BLaER1 treated with 17β-estradiol and CSF1 and Interleukin-3, amounts not matched to agents 10 nM and 100 nM (cell line): Measurements from ENCODE around the gene NHEJ1.

Experiments used
- H3K27ac ChIP-seq, 11 experiments: shearing (Covaris generic); formaldehyde crosslinking; 2 replicates each; pipeline ENCODE4 v1.8.1; 2022
- H3K27me3 ChIP-seq, 11 experiments: shearing (Covaris generic); formaldehyde crosslinking; 2 replicates each; pipeline ENCODE4 v1.8.1; 2022
- H3K36me3 ChIP-seq, 11 experiments: shearing (Covaris generic); formaldehyde crosslinking; 2 replicates each; pipeline ENCODE4 v1.8.1; 2022
- H3K4me1 ChIP-seq, 10 experiments: shearing (Covaris generic); formaldehyde crosslinking; 2 replicates each; pipeline ENCODE4 v1.8.1; 2022
- H3K4me2 ChIP-seq, 11 experiments: shearing (Covaris generic); formaldehyde crosslinking; 2 replicates each; pipeline ENCODE4 v1.8.1; 2022
- H3K4me3 ChIP-seq, 10 experiments: shearing (Covaris generic); formaldehyde crosslinking; 2 replicates each; pipeline ENCODE4 v1.8.1; 2022
- H3K9ac ChIP-seq, 11 experiments: shearing (Covaris generic); formaldehyde crosslinking; 2 replicates each; pipeline ENCODE4 v1.8.1; 2022
- H3K9me3 ChIP-seq, 11 experiments: shearing (Covaris generic); formaldehyde crosslinking; replicated peaks in 1 of 11; 2 replicates each; pipeline ENCODE4 v1.8.1; 2022
- H4K20me1 ChIP-seq, 11 experiments: shearing (Covaris generic); formaldehyde crosslinking; 2 replicates each; pipeline ENCODE4 v1.8.1; 2022
- Cebpa-rat ChIP-seq, 11 experiments: shearing (Covaris generic); IDR thresholded peaks; 2 replicates each; pipeline ENCODE4 v1.8.1; 2022

NHEJ1 gene

DNA sequence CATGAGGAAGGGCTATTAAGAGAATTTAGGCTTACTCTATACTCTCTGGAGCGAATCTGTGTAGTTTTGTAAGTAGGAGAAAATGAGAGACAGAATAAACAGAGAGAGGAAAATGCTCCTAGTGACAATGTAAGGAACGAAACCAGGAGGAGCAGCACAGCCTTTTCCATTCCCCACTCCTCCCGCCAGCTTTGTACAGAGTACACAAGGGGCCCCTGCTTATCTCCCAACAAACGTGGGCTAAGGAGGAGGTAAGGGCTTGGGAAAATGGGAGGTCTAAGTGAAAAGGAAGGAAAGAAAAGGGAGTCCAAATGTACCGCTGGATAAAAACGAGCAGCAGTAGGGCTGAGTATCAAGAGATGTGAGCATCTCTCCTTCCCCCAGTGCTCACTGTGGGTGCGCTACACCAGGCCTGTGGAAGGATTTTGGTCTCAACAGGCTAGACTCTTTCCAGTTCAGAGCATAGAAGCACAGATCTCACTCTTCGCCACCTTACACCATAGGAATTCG is 87.8 kb downstream of the NHEJ1 start:
- no peaks in the 10 kb centered on the region; a peak in 1 of 22 replicates for H4K20me1 ChIP-seq
- H3K36me3 ChIP-seq: peaks cover 29 to 48% (median 42%) of the 10 kb centered on the region in 11 experiments
- H3K9ac ChIP-seq: no peak overlapping the region
- H3K27ac ChIP-seq: no peak overlapping the region
- H3K27me3 ChIP-seq: no peaks in the 10 kb centered on the region
- no peak overlapping the region for H3K4me3 ChIP-seq
- no peak overlapping the region for H3K4me2 ChIP-seq
- H3K4me1 ChIP-seq: peaks cover 0 to 5% (median 0%) of the 10 kb centered on the region in 10 experiments; a peak in 2 of 20 replicates
- no peak for TF ChIP-seq Cebpa-rat (IDR thresholded peaks at IDR 0.05)
- no peaks in the 10 kb centered on the region for H3K9me3 ChIP-seq

- H3K27ac ChIP-seq: no peak overlapping the region
- H3K27me3 ChIP-seq: no peaks in the 10 kb centered on the region
- no peaks in the 10 kb centered on the region for H3K9me3 ChIP-seq
- no peak overlapping the region for H3K4me2 ChIP-seq
- no peaks in the 10 kb centered on the region; a peak in 1 of 22 replicates for H4K20me1 ChIP-seq
- peaks cover 15 to 32% (median 27%) of the 10 kb centered on the region in 11 experiments; a peak in 21 of 22 replicates for H3K36me3 ChIP-seq
- H3K4me3 ChIP-seq: no peak overlapping the region
- no peak for TF ChIP-seq Cebpa-rat (IDR thresholded peaks at IDR 0.05)
- no peak overlapping the region for H3K9ac ChIP-seq
- peaks cover 0 to under 1% (median 0%) of the 10 kb centered on the region in 10 experiments; a peak in 1 of 20 replicates for H3K4me1 ChIP-seq
Measured at GRCh38 chr2:219071131-219071816, 89.3 kb downstream of the NHEJ1 start.

DNA sequence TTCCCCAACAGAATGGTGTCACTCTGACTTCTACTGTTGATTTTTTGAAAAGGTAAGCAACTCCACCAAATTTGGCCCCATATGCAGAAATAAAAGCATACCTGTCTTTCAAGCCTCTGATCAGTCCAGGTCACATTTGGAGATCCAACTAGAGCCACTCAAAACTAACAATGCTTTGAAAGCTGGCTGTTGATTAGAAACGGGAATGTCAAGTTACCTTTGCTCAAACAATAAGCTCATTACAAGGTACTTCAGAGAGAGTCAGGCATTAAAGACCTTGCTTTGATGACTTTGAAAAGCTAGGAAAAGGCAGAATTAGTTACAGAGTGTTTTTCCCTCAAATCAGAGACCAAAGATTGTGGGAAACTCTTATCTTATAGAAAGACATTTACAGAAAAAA is 95.1 kb downstream of the NHEJ1 start:
- Histone ChIP-seq H3K36me3 (no peaks in the 10 kb centered on the region), H3K4me1 (no peaks in the 10 kb centered on the region), H3K4me2 (no peak overlapping the region), H3K9ac (no peak overlapping the region), H3K4me3 (no peak overlapping the region), H3K27ac (no peak overlapping the region), H3K9me3 (no peaks in the 10 kb centered on the region), H4K20me1 (peaks cover 0 to 20% (median 10%) of the 10 kb centered on the region in 11 experiments; a peak in 11 of 22 replicates), H3K27me3 (peaks cover 32 to 41% (median 34%) of the 10 kb centered on the region in 11 experiments)
- TF ChIP-seq Cebpa-rat (IDR thresholded peaks at IDR 0.05): no peak

GRCh38 chr2:219062081-219062480 is 98.5 kb downstream of the NHEJ1 start:
- H3K36me3 ChIP-seq: no peaks in the 10 kb centered on the region
- no peak for TF ChIP-seq Cebpa-rat (IDR thresholded peaks at IDR 0.05)
- peaks cover 0 to 52% (median 37%) of the 10 kb centered on the region in 11 experiments; a peak in 17 of 22 replicates for H4K20me1 ChIP-seq
- no peaks in the 10 kb centered on the region for H3K9me3 ChIP-seq
- H3K4me2 ChIP-seq: no peak overlapping the region
- no peak overlapping the region for H3K4me3 ChIP-seq
- H3K27ac ChIP-seq: no peak overlapping the region
- H3K4me1 ChIP-seq: peaks cover 0 to 3% (median 0%) of the 10 kb centered on the region in 10 experiments; a peak in 3 of 20 replicates
- no peak overlapping the region for H3K9ac ChIP-seq
- H3K27me3 ChIP-seq: peaks cover 66 to 75% (median 68%) of the 10 kb centered on the region in 11 experiments

GRCh38 chr2:219060821-219061791 is 99.5 kb downstream of the NHEJ1 start, which contains the start of gene IHH:
IHH (minus strand) TSS chr2:219060921; CDS start chr2:219060467, 454 bp downstream.
- no peaks in the 10 kb centered on the region for H3K9me3 ChIP-seq
- H3K27me3 ChIP-seq: peaks cover 76 to 85% (median 77%) of the 10 kb centered on the region in 11 experiments
- H3K27ac ChIP-seq: no peak within 1 kb of the TSS
- no peak within 1 kb of the TSS for H3K9ac ChIP-seq
- no peaks in the 10 kb centered on the region for H3K36me3 ChIP-seq
- H3K4me2 ChIP-seq: no peak within 1 kb of the TSS
- H3K4me3 ChIP-seq: no peak within 1 kb of the TSS
- peaks cover 0 to 62% (median 42%) of the 10 kb centered on the region in 11 experiments; a peak in 17 of 22 replicates for H4K20me1 ChIP-seq
- peaks cover 0 to 3% (median 0%) of the 10 kb centered on the region in 10 experiments; a peak in 3 of 20 replicates for H3K4me1 ChIP-seq
- no peak for TF ChIP-seq Cebpa-rat (IDR thresholded peaks at IDR 0.05)

DNA sequence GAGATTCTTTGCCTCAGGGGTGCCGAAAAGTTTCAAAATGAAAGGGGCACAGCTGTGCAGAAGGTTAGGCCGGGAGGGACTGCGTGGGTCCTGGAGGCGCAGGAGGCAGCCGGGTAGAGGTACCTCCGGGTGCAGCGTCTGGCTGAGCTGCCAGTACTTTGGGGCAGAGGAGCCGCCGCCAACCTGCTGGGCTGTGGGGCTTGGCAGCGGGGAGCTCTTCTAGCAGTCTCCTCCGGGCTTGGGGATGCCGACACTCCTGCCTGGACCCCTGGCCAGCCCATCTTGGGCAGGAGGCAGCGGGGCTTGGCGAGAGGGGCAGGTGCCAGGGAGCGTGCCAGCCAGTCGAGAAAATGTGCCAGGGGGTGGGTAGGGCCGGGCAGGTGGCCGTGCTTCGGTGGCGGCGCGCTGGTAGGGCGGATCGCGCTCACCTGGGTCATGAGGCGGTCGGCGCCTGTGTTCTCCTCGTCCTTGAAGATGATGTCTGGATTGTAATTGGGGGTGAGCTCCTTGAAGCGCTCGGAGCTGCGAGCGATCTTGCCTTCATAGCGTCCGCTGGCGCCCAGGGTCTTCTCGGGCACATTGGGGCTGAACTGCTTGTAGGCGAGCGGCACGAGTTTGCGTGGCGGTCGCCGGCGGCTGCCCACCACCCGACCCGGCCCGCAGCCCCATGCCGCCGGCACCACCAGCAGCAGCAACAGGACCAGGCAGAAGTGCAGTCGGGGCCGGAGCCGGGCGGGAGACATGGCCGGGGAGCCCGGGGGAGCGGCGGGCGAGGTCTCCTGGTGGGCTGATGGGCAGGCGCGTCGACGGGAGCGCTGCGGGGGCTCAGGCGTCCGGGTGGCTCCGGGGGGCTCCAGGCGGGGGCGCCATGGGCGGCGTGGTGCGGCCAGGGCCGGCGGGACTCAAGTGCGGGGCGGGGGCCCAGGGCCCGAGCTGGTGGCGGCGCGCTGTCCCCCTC is 100.6 kb downstream of the NHEJ1 start:
- H3K4me1 ChIP-seq: peaks cover 0 to 3% (median 0%) of the 10 kb centered on the region in 10 experiments; a peak in 3 of 20 replicates
- peaks cover 0 to 73% (median 49%) of the 10 kb centered on the region in 11 experiments; a peak in 17 of 22 replicates for H4K20me1 ChIP-seq
- TF ChIP-seq Cebpa-rat (IDR thresholded peaks at IDR 0.05): no peak
- H3K27ac ChIP-seq: no peak overlapping the region
- no peak overlapping the region for H3K4me2 ChIP-seq
- no peaks in the 10 kb centered on the region for H3K9me3 ChIP-seq
- no peaks in the 10 kb centered on the region for H3K36me3 ChIP-seq
- no peak overlapping the region for H3K9ac ChIP-seq
- H3K27me3 ChIP-seq: peaks cover 87 to 95% (median 88%) of the 10 kb centered on the region in 11 experiments
- no peak overlapping the region for H3K4me3 ChIP-seq

- Histone ChIP-seq H3K36me3 (no peaks in the 10 kb centered on the region), H3K9ac (no peak overlapping the region), H3K9me3 (no peaks in the 10 kb centered on the region), H3K27me3 (peaks cover 93 to 99% (median 95%) of the 10 kb centered on the region in 11 experiments), H3K4me1 (peaks cover 0 to 3% (median 0%) of the 10 kb centered on the region in 10 experiments; a peak in 3 of 20 replicates), H3K4me3 (no peak overlapping the region), H3K4me2 (no peak overlapping the region), H4K20me1 (peaks cover 0 to 80% (median 53%) of the 10 kb centered on the region in 11 experiments; a peak in 17 of 22 replicates), H3K27ac (no peak overlapping the region)
- no peak for TF ChIP-seq Cebpa-rat (IDR thresholded peaks at IDR 0.05)
Measured at GRCh38 chr2:219059375-219059724, 101.3 kb downstream of the NHEJ1 start.
